ENCODE measurements around the gene ITGAX.

- TF ChIP-seq CTCF (IDR thresholded peaks at IDR 0.05) = no peak
- no peak for TF ChIP-seq POLR2A (IDR thresholded peaks at IDR 0.05)
- TF ChIP-seq EP300 (IDR thresholded peaks at IDR 0.05; ENCODE audit: low read depth) = no peak
- no peak for TF ChIP-seq POLR2AphosphoS5 (IDR thresholded peaks at IDR 0.05)
Measured at GRCh38 chr16:31322500-31322899, 32.5 kb upstream of the ITGAX start.
